SH-SY5Y (cell line): ENCODE measurements around the gene PRRX2.

Source experiments
- GATA2 ChIP-seq: IDR thresholded peaks from 2 replicates; pipeline ENCODE4 v1.6.1; 2011; ENCODE audit warnings: mild to moderate bottlenecking, low read depth, low read length
- GATA3 ChIP-seq: IDR thresholded peaks from 2 replicates; pipeline ENCODE4 v1.6.1; 2011; ENCODE audit warnings: low read depth, mild to moderate bottlenecking, low read length, moderate library complexity

The PRRX2 gene

GRCh38 chr9:129698254-129698757 is 32.9 kb downstream of the PRRX2 start:
- no peak for TF ChIP-seq GATA3
- TF ChIP-seq GATA2: no peak

- TF ChIP-seq GATA3: no peak
- no peak for TF ChIP-seq GATA2
Measured at GRCh38 chr9:129701054-129701453, 35.6 kb downstream of the PRRX2 start.

- TF ChIP-seq GATA3 (no peak), GATA2 (no peak)
Measured at GRCh38 chr9:129701549-129701948, 36.1 kb downstream of the PRRX2 start.

- TF ChIP-seq GATA3 (no peak), GATA2 (no peak)
Measured at GRCh38 chr9:129702589-129703520, 37.4 kb downstream of the PRRX2 start.

GRCh38 chr9:129703667-129704355 is 38.4 kb downstream of the PRRX2 start:
- TF ChIP-seq GATA3 (no peak), GATA2 (no peak)

GRCh38 chr9:129704807-129705206 is 39.4 kb downstream of the PRRX2 start:
- no peak for TF ChIP-seq GATA2
- TF ChIP-seq GATA3: no peak

GRCh38 chr9:129708793-129709192 is 43.3 kb downstream of the PRRX2 start:
- no peak for TF ChIP-seq GATA2
- TF ChIP-seq GATA3: no peak

- TF ChIP-seq GATA3 (no peak), GATA2 (no peak)
Measured at GRCh38 chr9:129709438-129710168, 44.2 kb downstream of the PRRX2 start.

- TF ChIP-seq GATA2: no peak
- TF ChIP-seq GATA3: no peak
Measured at GRCh38 chr9:129710169-129710453, 44.7 kb downstream of the PRRX2 start.

- no peak for TF ChIP-seq GATA3
- no peak for TF ChIP-seq GATA2
Measured at GRCh38 chr9:129712634-129713401, 47.4 kb downstream of the PRRX2 start.

- TF ChIP-seq GATA2: no peak
- TF ChIP-seq GATA3: no peak
Measured at GRCh38 chr9:129713402-129713679, 47.9 kb downstream of the PRRX2 start.

GRCh38 chr9:129714511-129715061 is 49.1 kb downstream of the PRRX2 start:
- TF ChIP-seq GATA2: no peak

- no peak for TF ChIP-seq GATA3
- no peak for TF ChIP-seq GATA2
Measured at GRCh38 chr9:129716091-129716490, 50.6 kb downstream of the PRRX2 start.

- TF ChIP-seq GATA2 (no peak), GATA3 (no peak)
Measured at GRCh38 chr9:129717991-129718390, 52.5 kb downstream of the PRRX2 start.
